HL-60/S4 treated with phorbol 12-myristate 13-acetate at 8.2 ng/mL for 4 days and 3 days (cell line): ENCODE data around the gene KCTD13.
"Not testable (repeated sequence)": the region's sequence is repeated elsewhere in the genome, so short reads cannot be mapped to it uniquely, and the experiment has no call there.

Source experiments
- in situ Hi-C: fragments of 300-500 bp; cut with MboI; formaldehyde crosslinking; loops from 2 replicates; pipeline ENCODE4 v1.15.0; 2022; ENCODE audit warnings: low sequenced_read_pairs

The KCTD13 gene

GRCh38 chr16:29925781-29926710, at the start of gene KCTD13:
TSS of gene KCTD13 (minus strand) at chr16:29926226. CDS start at chr16:29926033, 193 bp downstream.
- in situ Hi-C loops, result no loop called here

- in situ Hi-C loops, result no loop called here
These were observed 49.1 kb upstream of the KCTD13 start for GRCh38 chr16:29975134-29975538.

- in situ Hi-C loops, result no loop called here
These were observed 48.5 kb upstream of the KCTD13 start for GRCh38 chr16:29974291-29975133.

- in situ Hi-C loops, result no loop called here
These were observed 47.6 kb upstream of the KCTD13 start, which contains the start of gene TAOK2 for GRCh38 chr16:29973384-29974246. TSS of gene TAOK2 (plus strand) at chr16:29973868. CDS start at chr16:29977773, 3,905 bp downstream.

- in situ Hi-C loops, result no loop called here
These were observed 47.0 kb upstream of the KCTD13 start for GRCh38 chr16:29972992-29973383.

GRCh38 chr16:29972500-29972899, 46.5 kb upstream of the KCTD13 start:
- in situ Hi-C loops, result no loop called here

GRCh38 chr16:29971304-29971703, 45.3 kb upstream of the KCTD13 start:
- in situ Hi-C loops, result no loop called here

- in situ Hi-C loops, result no loop called here
These were observed 42.2 kb upstream of the KCTD13 start for GRCh38 chr16:29968205-29968604.

- in situ Hi-C loops, result no loop called here
These were observed 37.2 kb upstream of the KCTD13 start for GRCh38 chr16:29963021-29963743.

- in situ Hi-C loops, result no loop called here
These were observed 36.4 kb upstream of the KCTD13 start for GRCh38 chr16:29962344-29962994.

- in situ Hi-C loops, result no loop called here
These were observed 35.7 kb upstream of the KCTD13 start, which contains the start of gene TMEM219 for GRCh38 chr16:29961479-29962343. TSS of gene TMEM219 (plus strand) at chr16:29962079. CDS start at chr16:29963144, 1,065 bp downstream.

GRCh38 chr16:29961127-29961478, 35.1 kb upstream of the KCTD13 start:
- in situ Hi-C loops, result no loop called here

GRCh38 chr16:29959821-29960220, 33.8 kb upstream of the KCTD13 start:
- in situ Hi-C loops, result not testable (repeated sequence)

GRCh38 chr16:29959293-29959692, 33.3 kb upstream of the KCTD13 start:
- in situ Hi-C loops, result no loop called here

- in situ Hi-C loops, result no loop called here
These were observed 32.7 kb upstream of the KCTD13 start for GRCh38 chr16:29958756-29959155.

GRCh38 chr16:29951625-29952365, 25.8 kb upstream of the KCTD13 start:
- in situ Hi-C loops, result no loop called here

- in situ Hi-C loops, result no loop called here
These were observed 24.9 kb upstream of the KCTD13 start for GRCh38 chr16:29950806-29951461.
